NCI-H1436 treated with DMSO at 0.1 percent for 48 hours (cell line): ENCODE results near the gene TXNDC15.
"Not testable (repeated sequence)": the region's sequence is repeated elsewhere in the genome, so short reads cannot be mapped to it uniquely, and the experiment has no call there.

ENCODE experiments used
- DNase-seq: peaks from one replicate; lab custom pipeline; 2025; lab: John Stamatoyannopoulos, UW

Gene TXNDC15

DNA sequence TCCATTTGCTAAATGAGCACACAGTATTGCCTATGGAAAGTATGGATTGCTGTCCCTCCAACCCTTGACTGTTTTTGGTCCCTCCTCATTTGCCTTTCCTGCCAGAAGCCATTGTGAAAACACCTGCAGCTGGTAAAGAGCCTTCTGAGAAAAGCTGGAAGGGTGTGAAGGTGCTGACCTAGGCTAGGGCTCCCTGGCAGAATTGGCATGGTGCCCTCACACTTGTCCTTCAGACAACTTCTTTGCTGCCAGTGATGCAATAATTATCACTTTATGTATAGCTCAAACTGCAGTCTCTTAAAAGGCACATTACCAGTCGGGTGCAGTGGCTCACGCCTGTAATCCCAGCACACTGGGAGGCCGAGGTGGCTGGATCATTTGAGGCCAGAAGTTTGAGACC lies 4.2 kb downstream of the TXNDC15 start:
- DNase-seq: no peak

DNA sequence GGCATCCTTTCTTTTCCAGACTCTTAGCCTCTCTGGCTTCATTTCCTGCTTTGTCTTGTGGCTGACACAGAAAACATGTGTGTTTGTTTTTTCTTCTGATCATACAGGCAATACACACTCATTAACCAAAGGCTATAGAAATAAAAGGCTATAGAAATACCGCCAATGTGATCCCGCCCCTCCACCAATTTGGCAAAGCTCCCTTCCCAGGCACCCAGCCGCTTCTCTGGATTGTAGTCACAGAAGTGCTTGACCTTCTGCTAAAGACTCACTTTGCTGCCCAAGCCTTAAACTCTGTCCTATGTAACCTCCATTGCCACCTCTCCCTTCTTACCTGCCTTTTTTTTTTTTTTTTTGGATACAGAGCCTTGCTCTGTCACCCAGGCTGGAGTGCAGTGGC lies 5.3 kb downstream of the TXNDC15 start:
- no peak for DNase-seq

DNA sequence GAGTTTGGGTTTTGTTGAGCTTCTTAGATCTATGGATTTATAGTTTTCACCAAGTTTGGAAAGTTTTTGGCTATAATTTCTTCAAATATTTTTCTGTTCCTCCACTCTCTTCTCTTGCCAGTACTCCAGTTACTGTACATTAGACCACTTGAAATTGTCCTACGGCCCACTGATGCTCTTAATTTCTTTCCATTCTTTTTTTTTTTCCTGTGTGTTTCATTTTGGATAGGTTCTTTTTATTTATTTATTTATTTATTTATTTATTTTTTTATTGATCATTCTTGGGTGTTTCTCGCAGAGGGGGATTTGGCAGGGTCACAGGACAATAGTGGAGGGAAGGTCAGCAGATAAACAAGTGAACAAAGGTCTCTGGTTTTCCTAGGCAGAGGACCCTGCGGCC lies 6.8 kb downstream of the TXNDC15 start:
- not testable (repeated sequence) for DNase-seq

DNA sequence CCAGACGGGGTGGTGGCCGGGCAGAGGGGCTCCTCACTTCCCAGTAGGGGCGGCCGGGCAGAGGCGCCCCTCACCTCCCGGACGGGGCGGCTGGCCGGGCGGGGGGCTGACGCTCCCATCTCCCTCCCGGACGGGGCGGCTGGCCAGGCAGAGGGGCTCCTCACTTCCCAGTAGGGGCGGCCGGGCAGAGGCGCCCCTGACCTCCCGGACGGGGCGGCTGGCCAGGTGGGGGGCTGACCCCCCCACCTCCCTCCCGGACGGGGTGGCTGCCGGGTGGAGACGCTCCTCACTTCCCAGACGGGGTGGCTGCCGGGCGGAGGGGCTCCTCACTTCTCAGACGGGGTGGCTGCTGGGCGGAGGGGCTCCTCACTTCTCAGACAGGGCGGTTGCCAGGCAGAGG lies 7.5 kb downstream of the TXNDC15 start:
- not testable (repeated sequence) for DNase-seq

DNA sequence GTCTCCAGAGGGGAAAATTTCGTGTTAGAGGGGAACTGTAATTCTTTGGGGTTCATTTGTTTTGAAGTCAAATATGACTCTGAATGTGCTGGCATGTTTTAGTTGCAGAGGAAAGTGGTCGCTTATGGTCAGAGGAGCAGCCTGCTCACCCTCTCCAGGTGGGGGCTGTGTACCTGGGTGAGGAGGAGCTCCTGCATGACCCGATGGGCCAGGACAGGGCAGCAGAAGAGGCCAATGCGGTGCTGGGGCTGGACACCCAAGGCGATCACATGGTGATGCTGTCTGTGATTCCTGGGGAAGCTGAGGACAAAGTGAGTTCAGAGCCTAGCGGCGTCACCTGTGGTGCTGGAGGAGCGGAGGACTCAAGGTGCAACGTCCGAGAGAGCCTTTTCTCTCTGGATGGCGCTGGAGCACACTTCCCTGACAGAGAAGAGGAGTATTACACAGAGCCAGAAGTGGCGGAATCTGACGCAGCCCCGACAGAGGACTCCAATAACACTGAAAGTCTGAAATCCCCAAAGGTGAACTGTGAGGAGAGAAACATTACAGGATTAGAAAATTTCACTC lies 13.5 kb downstream of the TXNDC15 start:
- no peak for DNase-seq

DNA sequence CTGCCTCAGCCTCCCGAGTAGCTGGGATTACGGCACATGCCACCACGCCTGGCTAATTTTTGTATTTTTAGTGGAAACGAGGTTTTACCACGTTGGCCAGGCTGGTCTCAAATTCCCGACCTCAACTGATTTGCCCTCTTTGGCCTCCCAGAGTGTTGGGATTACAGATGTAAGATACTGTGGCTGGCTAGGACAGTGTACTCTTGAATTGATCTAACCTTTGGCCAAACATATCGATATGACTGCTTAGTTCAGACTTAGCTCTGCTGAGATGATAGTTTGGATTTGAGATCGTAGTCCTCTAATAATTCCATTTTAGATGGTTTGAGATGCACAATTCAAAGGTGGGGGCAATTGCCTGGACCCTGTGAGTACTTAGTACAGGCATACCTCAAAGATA lies 15.2 kb downstream of the TXNDC15 start:
- no peak for DNase-seq

DNA sequence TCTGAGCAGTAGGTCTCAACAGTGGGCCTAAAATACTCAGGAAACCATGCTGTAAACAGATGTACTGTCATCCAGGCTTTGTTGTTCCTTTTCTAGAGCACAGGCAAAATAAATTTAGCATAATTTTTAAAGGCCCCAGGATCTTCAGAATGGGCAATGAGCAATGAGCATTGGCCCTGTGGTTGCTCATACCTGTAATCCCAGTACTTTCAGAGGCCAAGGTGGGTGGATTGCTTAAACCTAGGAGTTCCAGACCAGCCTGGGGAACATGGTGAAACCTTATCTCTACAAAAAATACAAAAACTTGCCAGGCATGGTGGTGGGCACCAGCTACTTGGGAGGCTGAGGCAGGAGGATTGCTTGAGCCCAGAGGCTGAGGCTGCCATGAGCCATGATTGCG lies 17.3 kb downstream of the TXNDC15 start:
- no peak for DNase-seq

DNA sequence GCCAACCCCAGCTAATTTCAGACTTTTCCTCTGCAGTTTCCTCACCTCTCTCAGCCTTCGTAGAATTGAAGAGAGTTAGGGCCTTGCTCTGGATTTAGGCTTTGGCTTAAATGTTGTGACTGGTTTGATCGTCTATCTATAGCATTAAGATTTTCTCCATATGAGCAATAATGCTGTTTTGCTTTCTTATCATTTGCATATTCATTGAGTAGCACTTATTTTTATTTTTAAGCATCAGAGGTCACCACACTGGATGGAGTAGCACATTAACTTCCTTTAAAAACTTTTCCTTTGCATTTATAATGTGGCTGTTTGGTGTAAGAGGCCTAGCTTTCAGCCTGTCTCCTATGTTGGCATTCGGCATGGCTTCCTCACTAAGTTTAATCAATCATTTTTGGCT lies 18.1 kb downstream of the TXNDC15 start:
- DNase-seq: no peak

DNA sequence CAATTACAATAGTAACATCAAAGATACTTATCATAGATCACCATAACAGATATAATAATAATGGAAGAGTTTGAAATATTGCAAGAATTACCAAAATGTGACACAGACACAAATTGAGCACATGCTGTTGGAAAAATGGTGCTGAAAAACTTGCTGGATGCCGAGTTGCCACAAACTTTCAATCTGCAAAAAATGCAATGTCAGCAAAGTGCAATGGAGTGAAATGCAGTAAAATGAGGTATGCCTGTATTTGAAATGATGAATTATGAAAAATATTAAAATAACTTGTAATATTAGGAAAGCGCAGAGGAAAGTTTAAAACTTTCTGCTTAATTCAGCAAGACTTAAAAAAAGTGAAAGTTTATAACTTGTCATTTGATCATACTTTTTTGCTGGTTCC lies 18.8 kb downstream of the TXNDC15 start:
- no peak for DNase-seq

DNA sequence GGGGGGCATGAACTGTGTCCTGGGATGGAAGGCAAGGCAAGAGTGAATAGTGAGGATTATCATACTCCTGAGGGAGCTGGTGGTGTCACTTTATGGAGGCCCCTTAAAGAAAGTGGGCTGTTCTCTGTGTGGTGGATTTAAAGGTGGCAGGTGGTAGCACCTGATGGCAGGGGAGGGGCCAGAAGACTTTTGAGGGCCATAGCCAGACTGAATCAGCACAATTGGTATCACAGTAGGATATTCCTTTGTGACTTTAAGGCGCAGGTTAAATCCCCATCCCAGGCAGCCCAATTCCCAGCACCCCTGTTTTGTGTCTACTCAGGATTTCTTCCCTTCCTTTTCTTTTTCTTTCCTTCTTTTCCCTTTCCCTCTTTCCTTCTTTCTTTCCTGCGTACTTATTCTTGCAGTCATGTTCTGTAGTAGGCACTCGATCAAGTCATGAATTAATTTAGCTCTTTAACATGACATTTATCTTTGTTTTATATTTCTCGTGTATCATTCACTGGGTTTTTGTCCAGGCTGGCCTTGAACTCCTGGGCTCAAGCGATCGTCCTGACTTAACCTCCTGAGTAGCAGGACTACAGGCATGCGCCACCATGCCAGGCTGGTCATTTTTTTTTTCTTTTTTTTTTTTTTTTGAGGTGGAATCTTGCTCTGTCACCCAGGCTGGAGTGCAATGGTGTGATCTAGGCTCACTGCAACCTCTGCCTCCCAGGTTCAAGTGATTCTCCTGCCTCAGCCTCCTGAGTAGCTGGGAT lies 19.8 kb downstream of the TXNDC15 start:
- DNase-seq: no peak

DNA sequence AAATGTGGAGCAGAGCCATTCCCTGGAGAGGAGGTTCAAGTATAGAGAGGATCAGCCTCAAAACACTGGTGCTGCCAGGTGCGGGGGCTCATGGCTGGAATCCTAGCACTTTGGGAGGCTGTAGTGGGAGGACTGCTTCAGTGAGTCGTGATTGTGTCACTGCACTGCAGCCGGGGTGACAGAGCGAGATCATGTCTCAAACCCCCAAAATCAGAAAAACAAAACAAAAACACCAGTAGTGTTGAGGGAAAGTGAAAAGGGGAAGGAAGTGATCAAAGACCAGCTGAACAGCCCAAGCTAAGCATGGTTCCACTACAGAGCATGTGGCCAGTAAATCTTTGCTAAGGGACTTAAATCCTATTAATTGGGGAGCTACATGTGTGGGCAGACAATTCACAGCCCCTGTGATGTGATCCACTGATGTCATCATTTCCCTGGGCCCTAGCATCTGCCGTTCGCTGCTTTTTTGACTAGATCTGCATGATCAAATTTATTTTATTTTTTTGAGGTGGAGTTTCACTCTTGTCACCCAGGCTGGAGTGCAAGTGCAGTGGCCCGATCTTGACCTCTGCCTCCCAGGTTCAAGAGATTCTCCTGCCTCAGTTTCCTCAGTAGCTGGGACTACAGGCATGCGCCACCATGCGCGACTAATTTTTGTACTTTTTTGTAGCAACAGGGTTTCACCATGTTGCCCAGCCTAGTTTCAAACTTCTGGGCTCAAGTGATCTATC lies 28.1 kb downstream of the TXNDC15 start:
- DNase-seq: no peak

DNA sequence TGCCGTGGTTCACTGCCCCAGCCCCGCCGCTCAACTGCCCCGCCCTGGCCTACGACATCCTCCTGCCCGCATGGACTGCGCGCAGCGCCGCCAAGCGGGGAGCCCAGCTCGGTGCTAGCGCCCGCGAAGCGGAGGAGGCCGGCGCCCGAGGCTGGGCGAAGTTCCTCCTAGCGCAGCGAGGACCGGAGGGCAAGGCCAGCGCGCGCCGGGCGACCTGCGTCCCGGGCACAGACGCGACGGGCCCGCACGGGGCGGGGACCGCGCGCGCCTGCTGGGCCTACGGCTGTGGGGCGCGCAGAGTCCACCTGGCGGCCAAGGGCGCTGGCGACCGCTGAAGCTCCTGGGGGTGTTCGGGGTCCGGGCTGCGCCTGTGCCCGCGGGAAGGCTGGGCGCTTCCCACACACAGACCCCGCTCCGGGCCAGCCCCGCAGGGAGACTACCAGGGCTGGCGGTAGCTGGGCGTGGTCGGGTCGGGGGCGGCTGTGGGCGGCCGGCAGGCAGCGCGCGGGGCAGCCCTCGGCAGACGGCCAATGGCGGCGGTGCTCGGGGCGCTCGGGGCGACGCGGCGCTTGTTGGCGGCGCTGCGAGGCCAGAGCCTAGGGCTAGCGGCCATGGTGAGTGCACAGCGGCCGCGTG lies 30.6 kb downstream of the TXNDC15 start, which contains the start of gene PCBD2:
Gene PCBD2 (plus strand): TSS at position 522 of the 636 bp plus-strand sequence. CDS start 9 bp downstream, at position 531.
- DNase-seq: peak; percentile 65

DNA sequence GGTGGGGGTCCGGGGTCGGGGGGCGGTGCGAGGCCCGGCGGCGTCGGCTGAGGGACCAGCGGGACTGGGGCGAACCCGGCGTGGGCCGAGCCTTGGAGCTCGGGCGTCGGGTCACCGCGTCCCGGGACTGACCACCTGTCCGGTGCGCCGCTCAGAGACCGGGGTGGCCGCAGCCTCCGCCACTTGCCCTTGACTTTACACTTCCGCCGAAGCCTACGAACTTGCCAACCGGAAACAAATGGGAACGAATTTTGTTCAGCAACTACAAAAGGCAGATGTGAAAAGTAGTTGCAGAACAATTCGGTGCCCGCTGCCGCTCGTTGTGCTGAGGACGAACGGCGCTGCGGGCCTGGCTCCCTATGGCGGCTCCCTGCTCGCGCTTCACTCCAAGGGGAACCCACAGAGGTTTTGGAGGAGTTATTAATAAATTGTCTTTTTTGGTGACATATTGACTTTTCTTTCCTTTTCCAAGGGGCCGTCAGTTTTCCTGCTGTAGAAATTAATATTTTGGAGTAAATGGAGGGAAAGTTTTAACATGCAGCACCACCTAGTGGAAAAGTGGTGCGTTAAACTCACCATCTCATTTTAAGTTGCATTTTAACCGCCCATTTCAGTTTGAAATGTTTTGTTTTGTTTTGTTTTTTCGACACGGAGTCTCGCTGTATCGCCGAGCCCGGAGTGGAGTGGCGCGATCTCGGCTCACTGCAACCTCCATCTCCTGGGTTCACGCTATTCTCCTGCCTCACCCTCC lies 31.2 kb downstream of the TXNDC15 start:
- no peak for DNase-seq

DNA sequence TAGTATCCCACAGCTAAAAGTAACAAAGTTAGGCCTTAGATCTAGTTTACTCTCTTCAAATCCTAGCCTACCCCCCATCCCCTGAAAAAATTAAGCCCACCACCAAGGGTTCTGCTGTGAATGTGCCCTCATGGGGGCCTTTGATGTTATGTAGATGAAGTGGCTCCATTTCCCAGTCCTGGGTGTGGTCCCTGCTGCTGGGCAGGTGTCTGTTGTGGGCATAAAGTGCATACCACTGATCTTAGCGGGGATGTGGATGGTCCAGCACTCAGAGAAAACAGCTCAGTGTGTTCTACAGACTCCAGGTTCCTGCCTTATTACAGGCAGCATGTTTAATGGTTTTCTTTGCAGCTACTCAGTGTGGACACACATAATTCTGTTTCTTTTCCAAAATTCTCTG lies 32.6 kb downstream of the TXNDC15 start:
- DNase-seq: no peak

DNA sequence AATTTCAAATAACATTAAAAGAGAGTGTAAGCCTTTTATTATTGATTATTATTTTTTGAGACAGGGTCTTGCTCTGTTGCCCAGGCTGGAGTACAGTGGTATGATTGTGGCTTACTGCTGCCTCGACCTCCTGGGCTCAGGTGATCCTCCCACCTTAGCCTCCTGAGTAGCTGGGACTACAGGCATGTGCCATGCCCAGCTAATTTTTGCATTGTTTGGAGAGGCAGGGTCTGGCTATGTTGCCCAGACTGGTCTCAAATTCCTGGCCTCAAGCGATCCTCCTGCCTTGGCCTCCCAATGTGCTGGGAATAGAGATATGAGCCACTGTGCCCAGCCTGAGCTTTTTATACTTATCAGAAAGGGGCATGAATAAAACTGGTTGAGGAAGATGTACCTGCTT lies 36.6 kb downstream of the TXNDC15 start:
- DNase-seq: not testable (repeated sequence)

DNA sequence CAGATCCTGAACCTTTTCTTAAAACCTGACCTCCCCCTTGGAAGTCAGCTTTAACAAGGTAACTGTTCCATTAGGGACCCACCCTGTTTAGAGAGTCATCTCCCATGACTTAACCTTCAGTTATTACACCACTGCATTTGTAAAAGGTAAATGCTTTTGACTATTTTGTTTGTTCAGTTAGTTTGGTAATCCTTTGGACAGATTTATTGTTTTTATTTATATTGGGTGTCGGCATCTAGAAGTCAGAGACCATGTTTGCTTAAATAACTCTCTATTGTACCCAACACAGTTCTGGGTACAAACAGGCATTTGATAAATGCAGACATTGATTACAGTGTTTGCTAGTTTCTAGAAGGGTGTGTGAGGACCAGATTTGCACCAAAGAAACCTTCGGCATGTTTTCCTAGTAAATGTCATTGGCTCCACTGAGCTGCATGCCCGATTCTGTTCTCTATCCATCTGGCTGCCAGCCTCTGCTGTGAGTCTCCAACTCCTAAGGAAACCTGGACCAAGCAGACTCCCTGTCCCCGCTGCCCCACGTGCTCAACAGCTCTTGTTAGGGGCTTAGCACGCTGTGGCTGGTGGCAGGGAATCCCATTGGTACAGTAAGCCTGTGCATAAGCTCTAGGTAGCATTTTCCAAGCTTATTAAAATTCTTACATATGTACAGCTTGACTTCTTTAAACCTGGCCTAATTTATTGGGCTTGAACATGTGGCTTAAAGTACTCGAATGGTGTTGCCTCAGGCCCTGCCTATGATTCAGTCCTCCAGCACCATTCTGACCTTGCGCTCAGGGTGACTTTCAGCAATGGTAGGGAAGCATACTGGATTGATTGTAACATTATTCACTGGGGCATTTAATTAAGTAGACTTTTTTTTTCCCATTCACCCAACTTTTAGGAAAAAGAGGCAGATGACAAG lies 37.4 kb downstream of the TXNDC15 start:
- DNase-seq: no peak

DNA sequence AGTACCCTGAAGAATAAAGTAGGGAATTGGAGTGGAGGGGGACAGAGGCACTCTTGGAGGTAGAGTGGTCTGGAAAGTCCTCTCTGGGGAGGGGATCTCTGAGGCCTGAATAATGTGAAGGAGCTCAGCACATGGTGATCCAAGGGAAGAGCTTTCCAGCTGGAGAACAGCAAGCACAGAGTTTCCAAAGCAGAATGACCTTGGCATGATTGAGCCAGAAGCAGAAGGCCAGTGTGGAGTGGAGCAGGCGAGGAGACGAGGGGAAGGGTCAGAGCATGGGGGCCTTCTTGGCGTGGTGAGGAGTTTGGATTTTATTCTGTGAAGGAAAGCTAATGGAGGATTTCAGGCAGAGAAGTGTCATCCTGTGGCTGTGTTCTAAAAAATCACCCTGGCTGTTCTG lies 39.1 kb downstream of the TXNDC15 start:
- DNase-seq: no peak

DNA sequence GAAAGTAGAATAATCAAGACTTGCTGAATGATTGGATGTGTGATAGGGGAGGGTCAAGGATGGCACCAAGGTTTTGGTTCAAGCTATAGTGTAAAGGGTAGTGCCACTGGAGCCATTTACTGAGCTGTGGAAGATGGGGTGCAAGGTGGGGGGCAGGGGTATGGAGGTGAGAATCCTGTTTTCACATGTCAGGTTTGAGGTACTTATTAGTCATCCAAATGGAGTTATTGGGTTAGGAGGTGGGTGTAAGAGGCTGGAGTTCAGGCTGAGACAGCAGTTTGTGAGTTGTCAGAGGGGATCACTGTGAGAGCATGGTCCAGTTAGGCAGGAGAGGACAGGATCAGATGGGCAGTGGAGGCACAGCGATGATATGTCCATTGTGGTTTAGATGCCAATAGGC lies 39.6 kb downstream of the TXNDC15 start:
- no peak for DNase-seq

DNA sequence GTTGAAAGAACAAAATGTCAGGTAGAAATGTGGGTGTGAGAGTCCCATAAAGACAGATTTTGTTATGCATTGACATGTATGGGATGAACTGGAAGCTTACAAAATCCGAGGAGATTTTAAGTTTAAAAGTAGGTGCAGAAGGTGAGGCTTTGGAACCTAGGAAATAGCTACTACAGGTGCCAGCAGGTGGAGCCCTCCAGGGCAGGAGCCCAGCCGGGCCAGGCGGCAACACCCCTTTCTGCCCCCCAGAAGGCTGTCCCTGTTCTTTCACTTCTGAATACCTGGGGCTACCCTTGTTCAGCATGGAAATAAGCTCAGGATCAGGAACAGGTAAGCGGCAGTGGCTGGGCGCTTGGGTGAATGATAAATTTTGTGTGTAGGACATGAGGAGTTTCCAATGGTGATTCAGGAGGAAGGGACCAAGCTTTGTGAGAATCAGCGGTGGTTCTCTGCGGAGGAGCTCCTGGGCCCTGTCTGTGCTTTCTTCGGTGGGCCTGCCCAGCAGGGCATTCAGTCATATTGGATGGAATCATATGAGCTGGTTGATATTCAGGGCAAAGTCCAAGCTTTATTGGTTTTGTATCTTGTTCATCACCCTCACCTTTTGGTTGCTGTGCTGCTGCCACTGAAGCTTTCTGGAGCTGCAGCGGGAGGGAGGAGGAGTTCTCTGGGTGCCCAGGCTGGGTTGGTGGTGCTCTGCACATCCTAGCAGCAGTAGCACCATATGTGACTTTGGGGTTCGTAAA lies 43.1 kb downstream of the TXNDC15 start:
- no peak for DNase-seq

DNA sequence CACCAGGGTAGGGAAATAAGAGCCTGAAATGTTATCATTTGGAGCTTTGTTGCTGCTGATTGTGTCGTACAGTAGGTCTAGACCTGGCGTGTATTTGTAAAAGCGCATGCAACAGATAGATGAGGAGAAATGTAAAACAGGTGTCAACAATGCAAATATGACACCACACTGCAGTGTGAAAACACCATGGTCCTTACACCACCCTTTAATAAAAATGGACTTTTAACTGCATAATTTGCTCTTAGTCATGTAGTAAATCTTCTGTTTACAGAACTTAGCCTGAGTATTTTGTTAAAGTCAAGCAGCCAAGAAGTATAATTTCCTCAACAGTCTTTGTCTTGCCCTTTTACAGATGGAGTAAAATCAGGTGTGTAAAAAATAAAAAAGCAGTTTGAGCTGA lies 44.7 kb downstream of the TXNDC15 start:
- no peak for DNase-seq
